Occipital lobe (tissue), 2 donors: ENCODE results near the gene CSF1. TPM values are rescaled to one million over a fixed set of nuclear protein-coding genes. Genes with fewer than 3 reads are reported as not detected.

Experiments
- DNase-seq: peaks from one replicate; lab custom pipeline; 2025; lab: John Stamatoyannopoulos, UW
- total RNA-seq: library from RNA; depleted of rRNA; stranded (reverse); fragments of >200 nt; gene quantifications from one replicate; pipeline ENCODE4 v1.2.3, GENCODE V29; 2014

CSF1 gene
- total RNA-seq, 1 donor from 2014 or later: 3.9 TPM

DNA sequence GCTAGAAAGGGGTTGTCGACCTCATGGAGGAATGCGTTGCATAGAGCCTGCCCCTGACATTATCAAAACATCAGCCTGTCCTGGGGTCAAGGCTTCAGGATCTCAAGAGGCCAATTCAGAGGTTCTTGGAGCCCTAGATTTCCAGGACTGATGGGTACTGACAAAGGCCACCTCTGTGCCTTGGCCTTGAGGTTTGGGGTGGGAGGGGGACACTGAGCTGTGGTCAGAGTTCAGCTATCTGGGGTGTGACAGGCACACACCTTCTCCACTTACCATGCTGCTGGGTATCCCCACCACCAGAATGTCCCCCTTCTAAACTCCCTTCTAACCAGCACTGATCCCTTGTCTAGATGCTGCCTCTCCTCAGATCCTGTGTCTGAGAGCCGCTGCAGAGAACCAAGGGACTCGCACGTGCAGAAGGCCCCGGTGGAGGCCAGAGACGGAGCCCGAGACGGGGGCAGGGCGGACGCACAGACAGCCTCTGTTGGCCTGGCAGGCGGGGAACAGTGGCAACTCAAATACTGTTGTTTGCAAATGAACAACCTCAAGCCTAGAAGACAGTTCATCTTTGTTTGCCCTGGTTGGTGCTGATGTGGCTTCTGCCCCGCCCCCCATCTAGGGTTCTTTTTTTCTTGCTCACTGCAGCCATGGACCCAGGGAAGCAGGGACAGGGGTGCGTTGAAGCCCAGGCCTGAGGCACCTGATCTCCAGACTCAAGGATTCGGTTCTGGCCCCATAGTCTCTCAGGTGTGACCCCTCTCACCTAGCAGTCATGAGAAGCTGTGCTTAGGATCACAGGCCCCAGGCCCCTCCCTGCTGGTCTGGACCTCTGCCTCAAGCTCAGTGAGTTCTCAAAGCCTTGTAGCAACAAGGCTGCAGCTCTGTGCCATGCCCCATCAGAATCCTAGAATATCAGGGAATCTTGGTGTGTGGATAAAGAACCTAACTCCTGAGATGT is 28.1 kb upstream of the CSF1 start:
- DNase-seq: peak; percentile 74

GRCh38 chr1:109883248-109883955 is 27.2 kb upstream of the CSF1 start:
- DNase-seq: no peak

- DNase-seq: no peak
Observed at GRCh38 chr1:109884242-109884891, 26.3 kb upstream of the CSF1 start.

DNA sequence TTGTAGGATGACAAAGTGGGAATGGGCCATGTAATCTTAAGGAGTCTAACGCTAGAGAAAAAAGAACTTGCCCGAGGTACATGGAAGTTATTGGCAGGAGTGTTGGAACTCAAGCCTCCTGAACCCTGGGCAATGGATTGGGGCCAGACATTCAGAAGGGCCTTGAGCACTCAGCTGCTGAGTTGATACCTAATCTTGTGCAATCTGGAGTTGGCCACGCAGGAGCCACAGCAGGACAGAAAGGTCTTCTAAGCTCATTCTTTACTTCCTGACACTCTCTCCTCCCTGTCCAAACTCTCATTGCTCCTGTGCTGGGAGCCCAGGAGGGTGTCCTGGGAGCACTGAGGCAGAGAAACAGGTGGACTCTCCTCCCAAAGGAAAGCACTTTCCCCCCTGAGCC is 25.1 kb upstream of the CSF1 start:
- no peak for DNase-seq

- no peak for DNase-seq
Observed at GRCh38 chr1:109886827-109887226, 23.8 kb upstream of the CSF1 start.

DNA sequence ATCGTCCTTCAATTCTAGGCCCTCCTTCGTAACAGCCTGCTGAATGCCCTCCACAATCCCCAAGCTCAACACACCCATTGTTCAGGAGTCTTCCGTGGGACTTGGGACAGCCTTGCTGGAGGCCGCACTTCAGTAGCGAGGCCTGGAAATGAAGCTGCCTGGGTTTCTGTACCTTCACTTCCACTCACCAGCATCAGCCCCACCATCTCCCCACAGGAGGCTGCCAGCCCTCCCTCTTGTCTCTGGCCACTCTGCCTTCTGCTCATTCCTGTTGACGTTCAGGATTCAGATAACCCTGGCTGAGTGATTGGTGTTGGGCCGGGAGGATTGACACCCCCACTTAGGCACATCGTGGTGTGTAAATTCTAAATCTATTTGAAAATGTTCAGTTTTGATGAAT is 23.4 kb upstream of the CSF1 start:
- no peak for DNase-seq

DNA sequence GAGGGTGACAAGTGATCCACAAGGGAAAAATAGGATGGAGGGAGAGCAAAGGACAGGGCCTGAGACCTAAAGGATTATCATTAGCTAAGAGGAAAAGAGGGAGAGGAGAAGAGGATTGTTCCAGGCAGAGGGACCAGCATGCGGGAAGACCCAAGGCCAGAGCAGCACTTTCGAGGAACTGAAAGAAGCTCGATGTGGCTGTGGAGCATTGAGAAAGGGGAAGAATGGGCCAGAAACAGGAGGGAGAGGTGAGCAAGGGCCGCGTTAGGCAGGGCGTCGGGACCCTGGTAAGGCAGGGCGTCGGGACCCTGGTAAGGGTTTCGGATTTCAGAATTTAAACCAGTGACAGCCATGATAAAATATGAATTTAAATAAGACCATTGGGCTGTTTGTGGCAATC is 22.8 kb upstream of the CSF1 start:
- DNase-seq: no peak

DNA sequence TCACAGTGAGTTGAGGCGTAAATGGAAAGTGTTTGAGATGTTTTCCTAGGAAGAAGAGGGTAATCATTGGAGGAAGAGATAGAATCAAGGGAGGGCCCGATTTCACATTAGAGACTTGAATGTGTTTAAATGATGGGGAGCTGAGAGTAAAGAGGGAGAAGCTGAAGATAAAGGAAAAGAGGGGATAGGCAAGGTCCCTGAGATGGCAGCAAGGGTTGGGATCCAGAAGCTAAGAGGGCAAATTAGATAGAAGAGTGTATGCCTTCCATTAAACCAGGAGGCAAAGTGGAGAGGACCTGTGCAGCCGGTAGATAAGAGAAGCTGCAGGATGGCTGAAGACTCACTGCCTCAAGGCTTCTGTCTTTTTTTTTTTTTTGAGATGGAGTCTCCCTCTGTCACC is 21.6 kb upstream of the CSF1 start:
- DNase-seq: no peak

DNA sequence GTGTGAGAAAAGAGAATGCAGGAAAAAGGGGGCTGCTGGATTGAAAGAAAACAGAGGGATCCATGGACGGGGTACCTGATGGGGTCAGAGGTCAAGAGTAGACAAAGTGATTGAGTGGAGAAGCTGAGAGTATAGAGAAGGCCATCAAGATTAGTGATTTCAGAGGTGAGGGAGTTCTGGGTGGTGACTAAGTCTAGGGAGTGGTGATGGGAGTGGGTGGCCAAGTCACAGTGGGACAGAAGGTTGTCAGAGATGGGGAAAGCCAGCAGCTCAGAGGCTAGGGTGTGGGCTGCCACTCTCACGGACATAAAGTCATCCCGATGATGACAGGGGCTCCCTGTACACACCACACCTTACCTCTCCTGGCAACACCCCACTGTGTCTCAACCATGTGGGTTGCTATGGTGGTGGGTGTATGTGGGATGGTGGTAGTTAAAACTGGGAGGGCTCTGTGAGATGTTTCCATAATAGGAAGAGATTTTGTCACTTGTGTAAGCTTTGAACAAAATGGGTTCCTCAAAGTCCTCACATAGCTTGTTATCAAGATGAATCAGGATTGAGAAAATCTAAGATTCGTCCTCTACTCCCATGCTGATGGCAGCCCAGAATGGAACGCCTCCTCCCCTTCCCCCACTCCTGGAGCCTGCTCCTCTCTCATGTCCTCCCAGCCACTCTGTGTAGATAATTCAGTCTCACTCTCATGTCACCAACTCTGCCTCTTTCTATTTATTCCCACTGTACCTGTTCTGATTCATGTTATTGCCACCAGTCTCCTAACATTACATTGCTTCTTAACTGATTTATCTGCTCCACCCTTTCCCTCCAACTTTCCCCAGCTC is 20.3 kb upstream of the CSF1 start:
- no peak for DNase-seq

DNA sequence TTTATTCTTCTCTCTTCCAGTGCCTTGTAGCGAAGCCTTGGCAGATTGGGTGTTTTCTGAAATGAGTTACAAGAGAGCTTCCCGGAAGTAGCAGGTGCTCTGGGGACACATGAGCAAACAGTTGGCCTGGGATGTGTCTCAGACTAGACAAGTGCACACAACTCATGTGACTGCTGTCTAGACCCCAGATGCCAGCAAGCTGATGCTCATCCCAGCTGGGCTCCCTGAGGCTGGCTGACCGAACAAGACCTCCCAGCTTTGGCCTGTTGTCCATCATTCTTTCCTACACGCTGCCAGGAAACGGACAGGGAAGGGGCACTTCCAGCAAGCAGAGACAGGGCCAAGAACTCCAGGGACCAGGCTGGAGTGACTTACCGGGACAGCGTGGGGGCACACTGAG is 18.7 kb upstream of the CSF1 start:
- DNase-seq: no peak

DNA sequence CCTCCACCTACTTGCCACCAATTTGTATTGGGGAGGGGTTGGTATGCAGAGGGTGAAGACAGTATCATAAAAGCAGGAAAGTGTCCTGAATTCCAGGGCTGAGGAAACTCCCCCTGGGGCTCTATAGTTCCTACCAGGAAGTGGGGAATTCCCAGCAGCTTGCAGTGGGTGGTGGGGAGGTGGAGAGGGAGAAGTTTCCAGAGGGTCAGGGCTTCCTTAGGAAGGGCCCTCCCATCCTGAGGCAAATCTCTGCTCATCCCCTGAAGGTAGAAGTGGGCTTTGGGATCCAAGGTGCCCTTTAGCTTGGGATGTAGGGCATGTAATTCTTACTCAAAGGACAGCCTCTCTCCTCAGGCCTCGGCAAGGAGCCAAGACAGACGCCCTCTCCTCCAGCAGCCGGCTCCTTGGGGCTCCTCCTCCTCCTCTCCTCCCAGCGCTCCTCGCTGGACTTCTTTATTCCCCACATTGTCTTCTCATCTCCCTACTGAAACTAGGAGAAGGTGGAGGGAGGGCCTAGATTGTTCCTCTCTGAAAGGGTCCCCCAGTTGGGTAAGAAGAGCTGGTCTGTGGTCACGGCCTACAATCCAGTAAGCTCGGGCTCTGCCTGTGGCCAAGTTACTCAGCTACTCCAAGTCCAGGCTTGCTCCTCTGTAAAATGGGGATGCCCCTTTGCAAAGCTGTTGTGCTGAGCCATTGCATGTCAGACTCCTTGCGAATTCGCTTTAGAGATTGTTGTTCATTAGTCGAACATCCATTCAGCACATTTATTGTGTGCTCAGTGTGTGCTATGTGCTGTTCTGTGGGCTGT is 17.9 kb upstream of the CSF1 start:
- DNase-seq: no peak

- no peak for DNase-seq
Observed at GRCh38 chr1:109893532-109894171, 17.0 kb upstream of the CSF1 start.

GRCh38 chr1:109894823-109895719 is 15.6 kb upstream of the CSF1 start:
- no peak for DNase-seq

GRCh38 chr1:109895720-109896504 is 14.7 kb upstream of the CSF1 start:
- no peak for DNase-seq

DNA sequence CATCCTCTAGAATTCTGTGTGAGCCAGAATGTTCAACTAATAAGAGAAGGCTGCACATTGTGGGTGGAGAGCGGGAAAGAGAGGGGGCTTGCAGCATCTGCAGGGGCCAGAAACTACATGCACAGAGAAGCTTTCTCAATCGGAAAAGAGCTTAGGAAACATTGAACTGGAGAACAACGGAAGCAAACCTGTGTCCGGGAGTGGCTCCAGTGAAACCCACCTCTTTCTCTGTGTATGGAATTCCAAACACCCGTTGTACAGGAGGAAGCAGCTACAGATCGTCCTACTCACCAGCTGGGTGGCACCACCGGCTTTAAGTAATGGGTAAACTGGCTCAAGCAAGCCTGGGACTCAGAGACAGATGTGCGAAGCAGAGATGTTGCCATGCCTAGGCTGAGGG is 14.0 kb upstream of the CSF1 start:
- DNase-seq: no peak

DNA sequence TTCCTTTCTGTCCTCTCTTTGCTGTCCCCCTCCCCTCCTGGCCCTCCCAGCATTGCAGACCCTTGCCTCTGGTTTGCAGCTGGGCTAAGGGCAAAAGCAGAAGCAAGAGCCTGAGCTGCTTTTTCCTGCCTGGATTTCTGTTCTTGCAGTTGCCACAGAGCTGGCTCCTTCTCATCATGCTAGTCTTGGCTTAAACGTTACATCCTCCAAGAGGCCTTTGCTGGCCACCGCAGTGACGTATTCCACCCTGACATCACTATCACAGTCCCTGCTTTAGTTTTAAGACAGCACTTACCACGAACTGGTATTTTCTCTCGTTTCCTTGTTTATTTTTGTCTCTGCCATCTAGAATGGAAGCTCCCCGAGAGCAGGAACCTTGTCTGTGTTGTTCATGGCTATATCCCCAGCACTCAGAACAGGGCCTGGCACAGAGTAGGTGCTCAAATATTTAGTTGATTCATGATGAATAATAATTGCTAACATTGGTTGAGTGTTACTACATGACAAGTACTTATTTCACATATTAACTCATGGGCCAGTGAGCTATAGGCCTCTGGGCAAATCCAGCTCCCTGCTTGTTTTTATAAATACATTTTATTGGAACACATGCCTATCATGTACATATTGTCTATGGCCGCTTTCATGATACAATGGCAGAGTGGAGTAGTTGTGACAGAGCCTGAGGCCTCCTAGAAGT is 13.2 kb upstream of the CSF1 start:
- DNase-seq: no peak

- DNase-seq: no peak
Observed at GRCh38 chr1:109898842-109899241, 11.8 kb upstream of the CSF1 start.

GRCh38 chr1:109901141-109901523 is 9.5 kb upstream of the CSF1 start:
- DNase-seq: no peak
